Peyer's patch (tissue), 4 donors: Measurements from ENCODE around the gene USP6NL.

Experiments used
- POLR2A ChIP-seq, 2 donors: fragments of 450-650 bp; IDR thresholded peaks; one replicate each; pipeline ENCODE4 v1.5.1; 2017; ENCODE audit warnings: antibody characterized with exemption in 2 of 2, mild to moderate bottlenecking in 2 of 2, moderate library complexity in 2 of 2
- TF ChIP-seq, protein P1 (sequence below), 6 experiments: fragments of 450-650 bp in 4 of 6; fragments of 200-600 bp in 2 of 6; sonication (generic) in 1 of 6; IDR thresholded peaks; one replicate each; pipeline ENCODE4 v1.5.1; 2017 to 2019; ENCODE audit warnings: antibody characterized with exemption in 6 of 6, mild to moderate bottlenecking in 3 of 6, moderate library complexity in 1 of 6

- TF ChIP-seq, protein P1, sequence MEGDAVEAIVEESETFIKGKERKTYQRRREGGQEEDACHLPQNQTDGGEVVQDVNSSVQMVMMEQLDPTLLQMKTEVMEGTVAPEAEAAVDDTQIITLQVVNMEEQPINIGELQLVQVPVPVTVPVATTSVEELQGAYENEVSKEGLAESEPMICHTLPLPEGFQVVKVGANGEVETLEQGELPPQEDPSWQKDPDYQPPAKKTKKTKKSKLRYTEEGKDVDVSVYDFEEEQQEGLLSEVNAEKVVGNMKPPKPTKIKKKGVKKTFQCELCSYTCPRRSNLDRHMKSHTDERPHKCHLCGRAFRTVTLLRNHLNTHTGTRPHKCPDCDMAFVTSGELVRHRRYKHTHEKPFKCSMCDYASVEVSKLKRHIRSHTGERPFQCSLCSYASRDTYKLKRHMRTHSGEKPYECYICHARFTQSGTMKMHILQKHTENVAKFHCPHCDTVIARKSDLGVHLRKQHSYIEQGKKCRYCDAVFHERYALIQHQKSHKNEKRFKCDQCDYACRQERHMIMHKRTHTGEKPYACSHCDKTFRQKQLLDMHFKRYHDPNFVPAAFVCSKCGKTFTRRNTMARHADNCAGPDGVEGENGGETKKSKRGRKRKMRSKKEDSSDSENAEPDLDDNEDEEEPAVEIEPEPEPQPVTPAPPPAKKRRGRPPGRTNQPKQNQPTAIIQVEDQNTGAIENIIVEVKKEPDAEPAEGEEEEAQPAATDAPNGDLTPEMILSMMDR (IDR thresholded peaks at IDR 0.05), result no peak
- TF ChIP-seq POLR2A (IDR thresholded peaks at IDR 0.05), result no peak
These were observed 76.0 kb downstream of the USP6NL start for GRCh38 chr10:11535346-11535959.
